Measurements from ENCODE around the gene LAPTM5.

DNA sequence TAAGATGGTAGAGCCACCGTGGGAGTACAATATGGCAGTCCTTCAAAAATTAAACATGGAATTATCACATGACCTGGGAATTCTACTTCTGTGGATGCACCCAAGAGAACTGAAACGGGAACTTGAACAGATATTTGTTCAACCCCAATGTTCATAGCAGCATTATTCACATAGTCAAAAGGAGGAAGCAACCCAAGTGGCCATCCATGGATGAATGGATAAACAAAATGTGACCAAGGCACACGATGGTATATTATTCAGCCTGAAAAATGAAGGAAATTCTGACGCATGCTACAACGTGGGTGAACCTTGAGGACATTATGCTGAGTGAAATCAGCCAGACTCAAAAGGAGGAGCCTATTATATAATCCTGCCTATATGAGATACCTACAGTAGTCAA lies 22.8 kb upstream of the LAPTM5 start:
- TF ChIP-seq SMC3 (IDR thresholded peaks at IDR 0.05; ENCODE audit: borderline replicate concordance, low read length), result no peak
- no peak for TF ChIP-seq SREBF1 (IDR thresholded peaks at IDR 0.05; ENCODE audit: low read length)
- TF ChIP-seq, protein P1, sequence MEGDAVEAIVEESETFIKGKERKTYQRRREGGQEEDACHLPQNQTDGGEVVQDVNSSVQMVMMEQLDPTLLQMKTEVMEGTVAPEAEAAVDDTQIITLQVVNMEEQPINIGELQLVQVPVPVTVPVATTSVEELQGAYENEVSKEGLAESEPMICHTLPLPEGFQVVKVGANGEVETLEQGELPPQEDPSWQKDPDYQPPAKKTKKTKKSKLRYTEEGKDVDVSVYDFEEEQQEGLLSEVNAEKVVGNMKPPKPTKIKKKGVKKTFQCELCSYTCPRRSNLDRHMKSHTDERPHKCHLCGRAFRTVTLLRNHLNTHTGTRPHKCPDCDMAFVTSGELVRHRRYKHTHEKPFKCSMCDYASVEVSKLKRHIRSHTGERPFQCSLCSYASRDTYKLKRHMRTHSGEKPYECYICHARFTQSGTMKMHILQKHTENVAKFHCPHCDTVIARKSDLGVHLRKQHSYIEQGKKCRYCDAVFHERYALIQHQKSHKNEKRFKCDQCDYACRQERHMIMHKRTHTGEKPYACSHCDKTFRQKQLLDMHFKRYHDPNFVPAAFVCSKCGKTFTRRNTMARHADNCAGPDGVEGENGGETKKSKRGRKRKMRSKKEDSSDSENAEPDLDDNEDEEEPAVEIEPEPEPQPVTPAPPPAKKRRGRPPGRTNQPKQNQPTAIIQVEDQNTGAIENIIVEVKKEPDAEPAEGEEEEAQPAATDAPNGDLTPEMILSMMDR (IDR thresholded peaks at IDR 0.05 in 2 of 3, conservative IDR thresholded peaks at IDR 0.05 in 1 of 3; ENCODE audit: control insufficient read depth in 2 of 3, extremely low read depth in 1 of 3, insufficient read depth in 1 of 3, low read depth in 3 of 3, low read length in 3 of 3), result no peak
- TF ChIP-seq RAD21 (IDR thresholded peaks at IDR 0.05; ENCODE audit: insufficient read depth, low read depth, low read length), result no peak
- TF ChIP-seq HDAC6 (IDR thresholded peaks at IDR 0.05; ENCODE audit: unreplicated experiment), result no peak
- TF ChIP-seq, protein P2, sequence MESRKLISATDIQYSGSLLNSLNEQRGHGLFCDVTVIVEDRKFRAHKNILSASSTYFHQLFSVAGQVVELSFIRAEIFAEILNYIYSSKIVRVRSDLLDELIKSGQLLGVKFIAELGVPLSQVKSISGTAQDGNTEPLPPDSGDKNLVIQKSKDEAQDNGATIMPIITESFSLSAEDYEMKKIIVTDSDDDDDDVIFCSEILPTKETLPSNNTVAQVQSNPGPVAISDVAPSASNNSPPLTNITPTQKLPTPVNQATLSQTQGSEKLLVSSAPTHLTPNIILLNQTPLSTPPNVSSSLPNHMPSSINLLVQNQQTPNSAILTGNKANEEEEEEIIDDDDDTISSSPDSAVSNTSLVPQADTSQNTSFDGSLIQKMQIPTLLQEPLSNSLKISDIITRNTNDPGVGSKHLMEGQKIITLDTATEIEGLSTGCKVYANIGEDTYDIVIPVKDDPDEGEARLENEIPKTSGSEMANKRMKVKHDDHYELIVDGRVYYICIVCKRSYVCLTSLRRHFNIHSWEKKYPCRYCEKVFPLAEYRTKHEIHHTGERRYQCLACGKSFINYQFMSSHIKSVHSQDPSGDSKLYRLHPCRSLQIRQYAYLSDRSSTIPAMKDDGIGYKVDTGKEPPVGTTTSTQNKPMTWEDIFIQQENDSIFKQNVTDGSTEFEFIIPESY (IDR thresholded peaks at IDR 0.05), result no peak
- TF ChIP-seq, protein P3, sequence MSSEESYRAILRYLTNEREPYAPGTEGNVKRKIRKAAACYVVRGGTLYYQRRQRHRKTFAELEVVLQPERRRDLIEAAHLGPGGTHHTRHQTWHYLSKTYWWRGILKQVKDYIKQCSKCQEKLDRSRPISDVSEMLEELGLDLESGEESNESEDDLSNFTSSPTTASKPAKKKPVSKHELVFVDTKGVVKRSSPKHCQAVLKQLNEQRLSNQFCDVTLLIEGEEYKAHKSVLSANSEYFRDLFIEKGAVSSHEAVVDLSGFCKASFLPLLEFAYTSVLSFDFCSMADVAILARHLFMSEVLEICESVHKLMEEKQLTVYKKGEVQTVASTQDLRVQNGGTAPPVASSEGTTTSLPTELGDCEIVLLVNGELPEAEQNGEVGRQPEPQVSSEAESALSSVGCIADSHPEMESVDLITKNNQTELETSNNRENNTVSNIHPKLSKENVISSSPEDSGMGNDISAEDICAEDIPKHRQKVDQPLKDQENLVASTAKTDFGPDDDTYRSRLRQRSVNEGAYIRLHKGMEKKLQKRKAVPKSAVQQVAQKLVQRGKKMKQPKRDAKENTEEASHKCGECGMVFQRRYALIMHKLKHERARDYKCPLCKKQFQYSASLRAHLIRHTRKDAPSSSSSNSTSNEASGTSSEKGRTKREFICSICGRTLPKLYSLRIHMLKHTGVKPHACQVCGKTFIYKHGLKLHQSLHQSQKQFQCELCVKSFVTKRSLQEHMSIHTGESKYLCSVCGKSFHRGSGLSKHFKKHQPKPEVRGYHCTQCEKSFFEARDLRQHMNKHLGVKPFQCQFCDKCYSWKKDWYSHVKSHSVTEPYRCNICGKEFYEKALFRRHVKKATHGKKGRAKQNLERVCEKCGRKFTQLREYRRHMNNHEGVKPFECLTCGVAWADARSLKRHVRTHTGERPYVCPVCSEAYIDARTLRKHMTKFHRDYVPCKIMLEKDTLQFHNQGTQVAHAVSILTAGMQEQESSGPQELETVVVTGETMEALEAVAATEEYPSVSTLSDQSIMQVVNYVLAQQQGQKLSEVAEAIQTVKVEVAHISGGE (CRISPR knock-in tag; IDR thresholded peaks at IDR 0.05), result no peak
- TF ChIP-seq, protein P4, sequence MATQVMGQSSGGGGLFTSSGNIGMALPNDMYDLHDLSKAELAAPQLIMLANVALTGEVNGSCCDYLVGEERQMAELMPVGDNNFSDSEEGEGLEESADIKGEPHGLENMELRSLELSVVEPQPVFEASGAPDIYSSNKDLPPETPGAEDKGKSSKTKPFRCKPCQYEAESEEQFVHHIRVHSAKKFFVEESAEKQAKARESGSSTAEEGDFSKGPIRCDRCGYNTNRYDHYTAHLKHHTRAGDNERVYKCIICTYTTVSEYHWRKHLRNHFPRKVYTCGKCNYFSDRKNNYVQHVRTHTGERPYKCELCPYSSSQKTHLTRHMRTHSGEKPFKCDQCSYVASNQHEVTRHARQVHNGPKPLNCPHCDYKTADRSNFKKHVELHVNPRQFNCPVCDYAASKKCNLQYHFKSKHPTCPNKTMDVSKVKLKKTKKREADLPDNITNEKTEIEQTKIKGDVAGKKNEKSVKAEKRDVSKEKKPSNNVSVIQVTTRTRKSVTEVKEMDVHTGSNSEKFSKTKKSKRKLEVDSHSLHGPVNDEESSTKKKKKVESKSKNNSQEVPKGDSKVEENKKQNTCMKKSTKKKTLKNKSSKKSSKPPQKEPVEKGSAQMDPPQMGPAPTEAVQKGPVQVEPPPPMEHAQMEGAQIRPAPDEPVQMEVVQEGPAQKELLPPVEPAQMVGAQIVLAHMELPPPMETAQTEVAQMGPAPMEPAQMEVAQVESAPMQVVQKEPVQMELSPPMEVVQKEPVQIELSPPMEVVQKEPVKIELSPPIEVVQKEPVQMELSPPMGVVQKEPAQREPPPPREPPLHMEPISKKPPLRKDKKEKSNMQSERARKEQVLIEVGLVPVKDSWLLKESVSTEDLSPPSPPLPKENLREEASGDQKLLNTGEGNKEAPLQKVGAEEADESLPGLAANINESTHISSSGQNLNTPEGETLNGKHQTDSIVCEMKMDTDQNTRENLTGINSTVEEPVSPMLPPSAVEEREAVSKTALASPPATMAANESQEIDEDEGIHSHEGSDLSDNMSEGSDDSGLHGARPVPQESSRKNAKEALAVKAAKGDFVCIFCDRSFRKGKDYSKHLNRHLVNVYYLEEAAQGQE (IDR thresholded peaks at IDR 0.05; ENCODE audit: low read depth, low read length), result no peak
- no peak for TF ChIP-seq CBX5 (IDR thresholded peaks at IDR 0.05; ENCODE audit: low read depth)
- no peak for TF ChIP-seq CREB1 (IDR thresholded peaks at IDR 0.05; ENCODE audit: low read depth)
- no peak for TF ChIP-seq MYC (IDR thresholded peaks at IDR 0.05; ENCODE audit: insufficient read depth, insufficient read length, insufficient replicate concordance, low read length, severe bottlenecking)

All from GM12878 (cell line).